Uterus (tissue), 4 donors: ENCODE results near the gene CRIM1. TPM values are rescaled to one million over a fixed set of nuclear protein-coding genes. Genes with fewer than 3 reads are reported as not detected.

ENCODE experiments used
- DNase-seq, 2 donors: peaks; one replicate each; pipeline ENCODE4 v3.0.0-alpha.2; 2019 to 2020
- H3K27ac ChIP-seq, 2 donors: fragments of 200-600 bp; sonication (generic); 1 replicate in 1 of 2; 2 replicates in 1 of 2; pipeline ENCODE4 v1.5.1; 2016 to 2018
- H3K27me3 ChIP-seq, 2 donors: fragments of 200-600 bp; sonication (generic); one replicate each; pipeline ENCODE4 v1.5.1; 2018 to 2019; ENCODE audit warnings: control low read depth in 1 of 2
- H3K36me3 ChIP-seq, 2 donors: fragments of 200-600 bp; sonication (generic); one replicate each; pipeline ENCODE4 v1.5.1; 2019; ENCODE audit warnings: control low read depth in 1 of 2
- H3K4me1 ChIP-seq, 2 donors: fragments of 200-600 bp; sonication (generic); one replicate each; pipeline ENCODE4 v1.5.1; 2018 to 2019; ENCODE audit warnings: control low read depth in 1 of 2
- H3K4me3 ChIP-seq, 2 donors: fragments of 200-600 bp; sonication (generic); 1 replicate in 1 of 2; 2 replicates in 1 of 2; pipeline ENCODE4 v1.5.1; 2018 to 2019; ENCODE audit warnings: mild to moderate bottlenecking in 1 of 2
- H3K9me3 ChIP-seq, 2 donors: fragments of 200-600 bp; sonication (generic); one replicate each; pipeline ENCODE4 v1.5.1; 2019; ENCODE audit warnings: control low read depth in 1 of 2
- CTCF ChIP-seq, 4 experiments: fragments of 200-600 bp in 2 of 4; fragments of 450-650 bp in 2 of 4; sonication (generic) in 2 of 4; IDR thresholded peaks; one replicate each; pipeline ENCODE4 v1.5.1; 2016 to 2019; ENCODE audit warnings: antibody characterized with exemption in 4 of 4, mild to moderate bottlenecking in 2 of 4, moderate library complexity in 1 of 4
- POLR2A ChIP-seq, 2 donors: fragments of 450-650 bp; IDR thresholded peaks; one replicate each; pipeline ENCODE4 v1.6.1; 2016; ENCODE audit warnings: antibody characterized with exemption in 2 of 2, mild to moderate bottlenecking in 1 of 2, moderate library complexity in 1 of 2
- intact Hi-C: fragments of 100-400 bp; cut with DNase I; formaldehyde crosslinking; loops from one replicate; pipeline ENCODE4 v1.15.1; 2023; ENCODE audit warnings: low total_unique reads
- total RNA-seq, 4 donors: library from RNA; depleted of rRNA in 3 of 4; stranded (reverse); fragments of >200 nt in 3 of 4; gene quantifications; one replicate each; pipeline versions ENCODE4 v1.1.0 to v1.2.4, GENCODE V29; 2014 to 2023
- donor health status: DM: yes; HTN: yes; CAD: no.

The CRIM1 gene
- total RNA-seq, 4 donors from 2014 or later: 51.2 to 168 (median 66.6) TPM

- H3K4me3 ChIP-seq: no peak overlapping the region
- no peaks in the 10 kb centered on the region for H3K27me3 ChIP-seq
- H3K27ac ChIP-seq: peak overlapping the region in 1 of 2 donors; percentile 27
- no peaks in the 10 kb centered on the region for H3K36me3 ChIP-seq
- TF ChIP-seq CTCF (IDR thresholded peaks at IDR 0.05) (no peak), POLR2A (IDR thresholded peaks at IDR 0.05) (no peak)
- H3K4me1 ChIP-seq: no peaks in the 10 kb centered on the region
- DNase-seq: no peak
- intact Hi-C loops: no loop called here
- no peaks in the 10 kb centered on the region for H3K9me3 ChIP-seq
Observed at GRCh38 chr2:36408198-36408703, 52.7 kb downstream of the CRIM1 start.

- Histone ChIP-seq H3K27me3 (no peaks in the 10 kb centered on the region), H3K36me3 (no peaks in the 10 kb centered on the region), H3K4me1 (no peaks in the 10 kb centered on the region), H3K4me3 (no peak overlapping the region), H3K9me3 (no peaks in the 10 kb centered on the region), H3K27ac (no peak overlapping the region)
- intact Hi-C loops: no loop called here
- TF ChIP-seq CTCF (IDR thresholded peaks at IDR 0.05) (no peak), POLR2A (IDR thresholded peaks at IDR 0.05) (no peak)
- DNase-seq: no peak
Observed at GRCh38 chr2:36409335-36409734, 53.8 kb downstream of the CRIM1 start.

- Histone ChIP-seq H3K36me3 (no peaks in the 10 kb centered on the region), H3K27ac (peak overlapping the region in 1 of 2 donors; percentile 16), H3K9me3 (no peaks in the 10 kb centered on the region), H3K27me3 (no peaks in the 10 kb centered on the region), H3K4me3 (no peak overlapping the region), H3K4me1 (no peaks in the 10 kb centered on the region)
- intact Hi-C loops: no loop called here
- TF ChIP-seq CTCF (IDR thresholded peaks at IDR 0.05) (no peak), POLR2A (IDR thresholded peaks at IDR 0.05) (no peak)
- DNase-seq: no peak
Observed at GRCh38 chr2:36409935-36410334, 54.4 kb downstream of the CRIM1 start.

- no peaks in the 10 kb centered on the region for H3K4me1 ChIP-seq
- intact Hi-C loops: no loop called here
Observed at GRCh38 chr2:36410681-36411080, 55.1 kb downstream of the CRIM1 start.

GRCh38 chr2:36411962-36412444, 56.4 kb downstream of the CRIM1 start:
- Histone ChIP-seq H3K4me1 (no peaks in the 10 kb centered on the region), H3K9me3 (no peaks in the 10 kb centered on the region), H3K27ac (peak overlapping the region in 1 of 2 donors; percentile 15), H3K36me3 (no peaks in the 10 kb centered on the region), H3K4me3 (no peak overlapping the region), H3K27me3 (no peaks in the 10 kb centered on the region)
- intact Hi-C loops: no loop called here
- no peak for DNase-seq
- TF ChIP-seq POLR2A (IDR thresholded peaks at IDR 0.05): no peak
- no peak for TF ChIP-seq CTCF (IDR thresholded peaks at IDR 0.05)

More at GRCh38 chr2:36410681-36411080, 55.1 kb downstream of the CRIM1 start:
- no peak overlapping the region for H3K4me3 ChIP-seq
- no peaks in the 10 kb centered on the region for H3K9me3 ChIP-seq
- TF ChIP-seq POLR2A (IDR thresholded peaks at IDR 0.05) (no peak), CTCF (IDR thresholded peaks at IDR 0.05) (no peak)
- no peaks in the 10 kb centered on the region for H3K27me3 ChIP-seq
- no peak for DNase-seq
- H3K36me3 ChIP-seq: no peaks in the 10 kb centered on the region
- H3K27ac ChIP-seq: peak overlapping the region in 1 of 2 donors; percentile 16
